EH (cell line): ENCODE measurements around the gene TBCEL.
A peak's percentile ranks its signal among the peaks of the same experiment; 100 is the strongest.

Source experiments
- DNase-seq: peaks from one replicate; pipeline ENCODE4 v3.0.0-alpha.2; 2015; ENCODE audit warnings: low read depth

Gene TBCEL

DNA sequence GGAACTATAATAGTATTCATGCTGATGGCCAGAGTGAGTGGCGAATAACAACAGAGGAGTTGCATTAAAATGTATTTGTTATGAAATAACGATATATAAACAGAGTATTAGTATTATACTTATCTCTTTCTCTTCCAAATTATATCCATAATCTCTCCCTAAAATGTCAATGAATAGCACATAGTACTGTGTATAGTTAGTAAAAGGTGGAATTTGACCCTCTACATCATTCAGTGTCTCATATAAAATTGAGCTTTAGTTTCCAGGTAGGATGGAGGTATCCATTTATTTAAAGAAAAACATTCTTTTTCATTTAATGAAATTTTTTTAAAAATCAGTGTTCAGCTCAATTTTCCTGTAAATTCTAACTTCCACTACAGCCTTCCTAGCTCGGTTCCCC, 42.7 kb downstream of the TBCEL start:
- DNase-seq: no peak

DNA sequence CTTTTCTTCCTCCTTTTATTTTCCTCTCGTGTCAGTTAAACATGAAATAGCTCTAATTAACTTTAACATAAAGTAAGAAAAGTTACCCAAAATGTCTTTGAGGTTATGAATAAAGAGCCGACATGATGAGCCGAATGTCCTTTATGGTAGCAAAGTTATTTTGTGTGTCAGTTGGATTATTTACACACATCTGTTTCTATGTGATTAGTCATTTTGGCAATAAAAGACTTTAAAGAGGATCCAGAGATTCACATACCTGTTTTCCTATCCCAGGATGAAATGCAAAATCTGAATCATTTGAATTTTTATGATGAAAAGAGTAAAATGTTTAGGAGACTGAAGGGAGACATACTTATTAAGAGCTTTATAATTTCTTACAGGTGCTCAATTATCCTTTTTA, 43.1 kb downstream of the TBCEL start:
- DNase-seq: no peak

GRCh38 chr11:121067453-121067852, 43.6 kb downstream of the TBCEL start:
- no peak for DNase-seq

- DNase-seq: no peak
These were observed 44.2 kb downstream of the TBCEL start for GRCh38 chr11:121067962-121068647.

- no peak for DNase-seq
These were observed 44.9 kb downstream of the TBCEL start for GRCh38 chr11:121068787-121069186.

DNA sequence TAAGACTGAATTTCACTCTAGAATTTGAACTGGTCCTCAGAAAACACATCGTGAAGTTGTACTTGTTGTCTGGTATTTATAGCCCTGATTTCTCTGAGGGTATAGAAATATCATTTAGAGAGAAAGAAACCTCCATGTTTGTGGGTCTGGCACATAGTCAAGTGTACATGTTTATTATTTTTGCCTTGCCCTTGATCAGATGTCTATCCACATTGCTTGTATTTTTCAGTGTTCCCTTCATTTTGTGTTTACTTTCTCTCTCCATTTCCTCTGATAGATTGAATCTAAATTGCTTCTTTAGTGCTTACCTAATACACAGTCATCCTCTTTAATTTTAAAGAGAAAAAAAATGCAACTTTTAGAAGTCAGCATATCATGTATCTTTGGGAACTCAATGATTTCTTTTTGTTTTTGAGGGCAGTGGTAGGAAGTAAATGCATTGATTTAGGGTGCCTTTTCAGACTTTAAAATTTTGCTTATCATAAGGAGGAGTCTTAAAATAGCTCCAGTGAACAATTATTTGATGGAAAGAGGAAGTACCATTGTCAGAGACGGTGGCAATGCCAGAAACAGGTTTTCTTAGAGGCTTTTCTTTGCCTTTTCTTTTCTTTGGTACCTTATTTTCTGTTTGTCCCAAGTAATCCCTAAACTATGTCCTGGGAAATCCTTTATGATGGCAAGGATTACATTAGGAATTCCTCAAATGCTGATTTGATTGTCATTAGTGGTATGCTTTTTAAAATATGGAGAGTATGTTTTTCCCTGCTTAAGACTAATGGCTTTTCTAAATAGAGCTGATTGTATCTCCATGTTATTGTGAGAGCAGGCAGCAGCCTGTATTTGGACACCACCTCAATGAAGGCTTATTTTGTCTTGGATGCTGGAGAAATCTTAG, 47.3 kb downstream of the TBCEL start:
- DNase-seq: peak; percentile 9

DNA sequence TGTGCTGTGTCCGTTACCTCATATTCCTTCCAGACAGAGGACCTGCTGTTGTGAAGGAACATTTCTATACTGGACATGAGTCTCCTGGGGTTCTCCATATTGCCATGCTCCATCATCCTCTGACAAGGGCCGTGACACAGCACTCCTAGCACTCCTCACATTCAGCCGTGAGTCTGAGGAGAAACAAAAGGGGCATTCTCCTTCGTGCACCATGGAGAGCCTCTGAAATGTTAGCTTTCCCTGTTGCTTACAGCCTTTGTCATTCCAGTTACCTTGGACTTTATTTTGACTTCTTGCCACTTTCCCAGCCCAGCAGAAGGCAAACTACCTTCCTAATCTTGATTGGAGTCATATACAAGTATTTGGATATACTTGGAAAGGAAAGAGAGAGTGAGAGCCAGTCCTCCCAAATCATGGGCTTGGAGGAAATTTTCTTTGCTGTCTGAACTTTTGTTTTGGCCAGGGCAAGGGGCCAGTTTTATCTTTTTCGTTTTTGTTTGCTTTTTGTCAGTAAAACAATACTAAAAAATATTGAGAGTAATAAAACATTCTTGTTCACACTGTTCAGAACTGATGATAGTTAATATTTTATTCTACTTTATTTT, 48.0 kb downstream of the TBCEL start:
- DNase-seq: no peak

DNA sequence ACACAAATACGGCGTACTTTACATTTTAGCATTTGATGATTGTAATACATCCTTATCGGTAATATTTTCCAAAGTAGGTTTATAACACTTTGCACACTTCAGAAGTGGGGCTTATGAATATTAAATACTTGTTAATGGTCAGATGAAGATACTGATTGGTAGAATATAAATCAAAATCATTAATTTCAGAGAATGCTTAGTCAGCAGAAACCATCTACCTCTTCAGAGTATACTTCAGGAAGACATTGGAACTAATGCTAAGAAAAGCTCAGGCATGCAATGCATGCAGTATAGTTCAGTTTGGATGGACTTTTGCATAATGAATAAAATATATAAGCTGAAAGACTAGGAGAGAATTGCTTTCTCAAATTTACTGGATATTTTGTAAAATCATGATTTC, 57.4 kb downstream of the TBCEL start:
- no peak for DNase-seq

- DNase-seq: no peak
These were observed 58.3 kb downstream of the TBCEL start for GRCh38 chr11:121082219-121082618.

GRCh38 chr11:121082670-121083069, 58.8 kb downstream of the TBCEL start:
- peak; percentile 29 for DNase-seq

DNA sequence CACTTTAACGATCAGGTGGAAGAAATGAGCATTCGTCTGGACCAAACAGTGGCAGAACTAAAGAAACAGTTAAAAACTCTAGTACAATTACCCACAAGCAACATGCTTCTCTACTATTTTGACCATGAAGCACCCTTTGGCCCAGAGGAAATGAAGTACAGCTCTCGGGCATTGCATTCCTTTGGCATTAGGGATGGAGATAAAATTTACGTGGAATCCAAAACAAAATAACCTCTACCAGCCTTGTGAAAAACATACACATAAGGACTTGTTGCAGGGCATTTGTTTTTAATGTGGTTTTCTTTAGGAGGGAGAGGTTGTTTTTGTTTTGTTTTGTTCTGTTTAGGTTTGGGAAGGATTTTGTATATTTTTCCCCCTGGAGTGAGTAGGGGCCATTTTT, 63.0 kb downstream of the TBCEL start:
- peak; percentile 63 for DNase-seq

GRCh38 chr11:121089566-121089965, 65.7 kb downstream of the TBCEL start:
- no peak for DNase-seq

DNA sequence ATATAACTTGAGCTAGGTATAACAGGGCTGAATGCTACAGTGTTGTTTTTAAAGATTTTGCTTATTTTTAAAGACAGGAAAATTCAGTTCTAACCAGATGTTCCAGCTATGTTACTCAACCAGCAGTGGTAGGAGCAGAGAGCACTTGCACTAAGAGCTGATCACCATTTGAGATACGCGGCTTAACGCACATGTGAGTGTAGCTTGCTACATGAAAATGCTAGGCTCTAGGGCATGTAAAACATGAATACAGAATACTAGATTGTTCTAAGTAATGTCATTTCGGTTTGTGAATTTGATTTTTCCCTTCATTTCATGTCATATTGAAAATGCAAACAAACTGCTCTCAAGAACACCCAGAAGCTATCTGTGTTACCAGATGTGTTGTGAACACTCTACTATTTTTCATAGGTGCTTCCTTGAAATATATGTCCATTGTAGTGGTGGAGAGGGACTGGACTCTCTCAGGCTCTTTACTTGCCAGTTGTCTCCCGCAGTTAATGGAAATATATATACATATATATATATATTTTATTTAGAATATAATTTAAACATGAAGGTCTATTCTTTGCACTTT, 66.3 kb downstream of the TBCEL start:
- no peak for DNase-seq

DNA sequence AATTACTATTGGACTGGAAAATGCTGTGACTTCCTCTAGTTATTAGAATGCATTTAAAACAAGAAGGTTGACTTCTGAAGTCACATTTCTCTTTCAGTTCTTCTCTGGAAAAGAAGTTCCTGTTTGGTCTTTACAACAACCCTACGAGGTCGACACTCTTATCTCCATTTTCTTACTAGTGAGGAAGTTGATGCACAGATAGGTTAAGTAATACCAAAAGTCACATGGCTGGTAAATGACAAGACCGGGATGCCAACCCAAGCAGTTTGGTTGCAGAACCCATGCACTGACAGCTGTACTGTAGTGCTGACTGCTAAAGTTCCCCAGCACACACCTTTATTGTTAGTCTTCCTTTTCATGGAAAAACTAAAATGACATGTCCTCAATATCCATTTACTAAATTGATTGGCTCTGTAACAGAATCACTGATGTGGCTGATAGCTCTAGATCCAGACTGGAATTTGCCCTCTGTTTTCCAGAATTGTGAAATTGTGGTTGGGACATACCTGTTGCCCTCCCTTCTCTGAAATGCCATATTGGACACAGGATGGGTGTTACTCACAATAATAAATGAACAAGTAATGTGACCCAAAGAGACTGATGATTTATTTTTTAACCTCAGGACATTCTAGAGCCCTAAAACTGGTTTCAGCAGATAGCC, 67.7 kb downstream of the TBCEL start:
- no peak for DNase-seq

- no peak for DNase-seq
These were observed 71.7 kb downstream of the TBCEL start for GRCh38 chr11:121095561-121095960.

DNA sequence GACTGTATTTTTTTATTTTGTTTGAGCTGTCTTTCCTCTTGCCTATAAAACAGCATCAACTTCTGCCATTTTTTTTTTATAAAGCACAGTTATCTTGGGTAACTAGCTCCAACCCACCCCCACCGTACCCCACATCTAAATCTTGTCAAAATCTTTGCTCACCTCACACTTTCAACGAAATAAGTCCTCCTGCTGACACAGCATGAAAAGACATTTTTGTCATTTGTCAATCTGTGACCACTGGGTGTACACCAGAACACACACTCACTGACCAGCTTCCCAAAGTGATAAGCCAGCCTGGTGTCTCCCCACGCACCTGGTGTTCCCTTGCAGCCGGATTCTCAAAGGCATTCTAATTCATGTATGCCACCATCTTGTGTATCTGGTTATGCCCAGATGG, 75.5 kb downstream of the TBCEL start:
- DNase-seq: no peak

DNA sequence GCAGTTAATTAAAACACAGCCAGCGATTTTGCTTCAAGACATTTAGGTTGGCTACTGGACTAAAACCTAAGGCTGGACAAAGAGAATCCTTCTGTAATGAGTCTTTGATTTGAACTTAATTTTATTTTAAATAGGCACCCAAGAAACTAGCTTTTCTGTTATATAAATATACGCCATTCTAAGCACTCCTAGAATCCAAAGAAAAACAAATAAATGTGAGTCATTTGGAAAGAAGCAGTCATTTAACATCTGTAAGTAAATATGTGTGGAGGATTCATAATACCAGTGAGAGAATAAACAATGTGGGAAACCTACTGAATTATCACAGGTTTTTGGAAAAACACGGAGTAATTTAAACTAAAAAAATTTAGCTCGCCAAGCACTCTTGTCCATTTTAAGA, 76.0 kb downstream of the TBCEL start:
- peak; percentile 55 for DNase-seq

GRCh38 chr11:121100943-121101342, 77.0 kb downstream of the TBCEL start, which contains the start of gene TECTA:
TSS of gene TECTA (plus strand) at chr11:121101243. CDS start at chr11:121102666, 1,423 bp downstream.
- no peak for DNase-seq

GRCh38 chr11:121104312-121104762, 80.4 kb downstream of the TBCEL start:
- no peak for DNase-seq

DNA sequence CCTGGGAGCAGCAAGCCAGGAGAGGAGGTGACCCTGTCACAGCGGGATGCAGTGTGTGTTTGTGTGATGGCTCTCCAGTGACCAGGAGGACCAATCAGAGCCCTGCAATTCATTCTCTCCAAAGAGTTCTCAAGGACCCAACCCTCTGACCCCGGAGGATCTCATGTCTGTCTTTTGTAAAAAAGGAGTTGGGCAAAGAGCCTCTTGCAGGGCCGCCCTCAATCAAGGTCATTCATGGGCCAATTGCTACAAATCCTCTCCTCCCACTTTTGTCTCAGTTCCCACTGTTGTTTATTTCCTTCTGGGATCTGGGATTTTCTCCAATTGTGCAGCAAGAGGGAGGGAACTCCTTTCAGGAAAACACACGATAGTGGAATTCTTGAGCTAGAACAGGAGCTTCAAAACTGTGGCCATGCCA, 81.2 kb downstream of the TBCEL start:
- peak; percentile 41 for DNase-seq

DNA sequence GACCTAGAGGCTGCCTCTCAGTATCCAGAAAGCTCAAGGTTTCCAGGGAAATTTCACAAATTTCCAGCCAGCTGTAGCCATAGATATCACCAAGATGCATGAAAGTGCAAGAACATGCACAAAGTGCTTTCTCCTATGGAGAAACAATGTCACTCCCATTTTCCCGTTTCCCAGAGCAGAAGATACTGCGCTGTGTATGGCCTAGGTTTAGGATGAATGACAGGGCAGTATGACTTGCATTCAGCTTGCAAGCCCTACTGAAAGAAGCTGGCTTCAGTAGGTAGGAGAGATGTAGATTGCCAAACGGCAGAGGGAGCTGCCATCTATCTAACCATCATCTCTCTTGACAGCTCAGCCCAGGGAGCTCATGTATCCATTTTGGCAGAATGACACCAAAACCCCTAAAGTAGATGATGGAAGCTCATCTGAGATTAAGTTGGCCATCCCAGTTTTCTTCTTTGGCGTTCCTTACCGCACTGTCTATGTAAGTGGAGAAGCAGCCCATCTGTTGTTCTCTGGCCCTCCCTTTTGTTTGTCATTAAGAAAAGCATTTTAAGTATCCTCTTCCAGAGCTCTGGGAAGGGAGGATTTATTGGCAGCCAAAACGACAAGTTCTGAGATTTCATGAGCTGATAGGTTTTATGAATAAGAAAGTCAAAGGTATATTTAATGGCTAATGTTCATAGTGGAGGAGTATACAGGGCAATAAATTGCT, 81.7 kb downstream of the TBCEL start:
- DNase-seq: no peak
